ENCODE measurements around the gene TMEM131. TPM values are rescaled to one million over a fixed set of nuclear protein-coding genes. Genes with fewer than 3 reads are reported as not detected.

TMEM131 gene
- total and polyA plus RNA-seq, 10 of the 15 experiments (the other 5 are each of a cell fraction or from before 2014, with no cell fraction given) = 6.0 to 48.2 (median 23.2) TPM

DNA sequence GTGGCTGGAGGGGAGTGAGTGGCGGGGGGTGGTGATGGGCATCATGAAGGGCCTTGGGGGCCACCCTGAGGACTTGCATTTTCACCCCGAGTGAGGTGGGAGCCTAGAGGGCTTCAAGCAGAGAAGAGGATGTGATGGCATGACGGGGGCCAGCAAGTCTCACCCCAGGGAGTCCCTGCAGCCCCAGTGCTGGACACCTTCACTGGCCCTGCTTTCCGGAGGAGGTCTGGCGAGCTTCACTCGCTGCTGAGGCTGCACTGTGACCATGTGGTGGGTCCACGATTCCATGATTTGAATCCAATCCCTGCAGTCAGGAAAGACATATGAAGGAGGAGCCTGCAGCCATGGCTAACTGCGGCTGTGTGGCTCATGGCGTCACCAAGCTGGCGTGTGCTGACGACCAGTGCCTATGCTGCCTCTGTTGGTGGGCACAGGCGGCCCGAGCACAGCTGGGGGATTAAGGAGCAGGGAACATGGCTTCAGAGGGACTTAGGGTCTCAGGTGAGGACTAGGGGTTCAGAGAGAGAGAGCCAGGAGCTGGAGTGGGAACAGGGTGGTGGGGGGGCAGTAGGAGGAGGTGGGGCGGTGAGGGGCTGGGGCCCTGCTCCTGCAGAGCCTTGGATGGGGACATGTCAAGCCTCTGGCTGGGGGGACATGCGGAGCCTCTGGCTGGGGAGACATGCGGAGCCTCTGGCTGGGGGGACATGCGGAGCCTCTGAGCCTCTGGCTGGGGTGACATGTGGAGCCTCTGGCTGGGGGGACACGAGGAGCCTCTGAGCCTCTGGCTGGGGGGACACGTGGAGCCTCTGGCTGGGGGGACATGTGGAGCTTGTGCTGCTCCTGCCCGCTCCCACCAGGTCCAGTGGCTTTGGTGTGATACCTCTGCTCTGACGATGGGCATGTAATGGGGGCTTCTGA is 278.8 kb downstream of the TMEM131 start:
- no peak for ATAC-seq
- Histone ChIP-seq H3K4me3 (no peak overlapping the region), H3K36me3 (ENCODE audit: control insufficient read depth in 2 of 2, insufficient read depth in 2 of 2, low read length in 1 of 2) (no peaks in the 10 kb centered on the region), H3K4me1 (ENCODE audit: control insufficient read depth, insufficient read depth, low read length) (peaks cover 12% of the 10 kb centered on the region; the same call in 1 of the 2 replicates), H3K9ac (ENCODE audit: control insufficient read depth, insufficient read depth, low read length) (no peak overlapping the region), H2AFZ (ENCODE audit: control insufficient read depth, low read depth, low read length) (no peak overlapping the region), H3K4me2 (ENCODE audit: control insufficient read depth, insufficient read depth) (no peak overlapping the region), H3K9me3 (replicated peaks; ENCODE audit: control insufficient read depth, insufficient read depth, low read length) (no peaks in the 10 kb centered on the region), H3K79me2 (ENCODE audit: control insufficient read depth, insufficient read depth, low read length) (no peaks in the 10 kb centered on the region), H4K20me1 (ENCODE audit: control insufficient read depth, insufficient read depth) (no peaks in the 10 kb centered on the region), H3K27ac (ENCODE audit: control insufficient read depth, insufficient read depth) (no peak overlapping the region), H3K27me3 (replicated peaks in 1 of 2; ENCODE audit: control insufficient read depth in 2 of 2, insufficient read depth in 2 of 2, low read length in 1 of 2) (no peaks in the 10 kb centered on the region)
- ChIA-PET RAD21 (ENCODE audit: unreplicated experiment) (no interaction called here), CTCF (interaction anchor here (1.1 to 2.1 kb wide), 2 partner anchors 12 to 17 kb away, joined by 3 to 10 read pairs; no protein-coding TSS in a partner anchor), POLR2A (no interaction called here), SMC1A (ENCODE audit: uncharacterized antibody, unreplicated experiment) (no interaction called here)
- no peak for DNase-seq (ENCODE audit: low read depth, low spot score)
- no peak for FAIRE-seq
- BruUV-seq (replicated peaks) = no TSS peak
- in situ Hi-C loops (cut with MboI) = no loop called here
- 67% methylated on average over 21 of the region's 21 CpGs for WGBS (ENCODE audit: insufficient coverage, insufficient replicate concordance, low lambda C conversion rate, missing lambda C conversion rate)
- intact Hi-C loops (cut with micrococcal nuclease; ENCODE audit: unreplicated experiment) = no loop called here
- TF ChIP-seq SIN3A (IDR thresholded peaks at IDR 0.05; ENCODE audit: low read depth, low read length) (no peak), EZH2 (IDR thresholded peaks at IDR 0.05; ENCODE audit: borderline replicate concordance, control insufficient read depth, low read depth, low read length) (no peak), TARDBP (IDR thresholded peaks at IDR 0.05; ENCODE audit: borderline replicate concordance) (no peak), STAT3 (IDR thresholded peaks at IDR 0.05; ENCODE audit: low read depth, low read length) (no peak), EP300 (IDR thresholded peaks at IDR 0.05; ENCODE audit: borderline replicate concordance in 1 of 2, control insufficient read depth in 1 of 2, low read depth in 2 of 2, low read length in 2 of 2) (no peak), NFYB (IDR thresholded peaks at IDR 0.05; ENCODE audit: insufficient read depth, low read depth, low read length) (no peak), CREB1 (IDR thresholded peaks at IDR 0.05; ENCODE audit: low read depth) (no peak), MYC (IDR thresholded peaks at IDR 0.05; ENCODE audit: insufficient read depth, insufficient read length, insufficient replicate concordance, low read length, severe bottlenecking) (no peak), ESRRA (IDR thresholded peaks at IDR 0.05; ENCODE audit: low read length) (no peak)
- TF ChIP-seq, protein P1, sequence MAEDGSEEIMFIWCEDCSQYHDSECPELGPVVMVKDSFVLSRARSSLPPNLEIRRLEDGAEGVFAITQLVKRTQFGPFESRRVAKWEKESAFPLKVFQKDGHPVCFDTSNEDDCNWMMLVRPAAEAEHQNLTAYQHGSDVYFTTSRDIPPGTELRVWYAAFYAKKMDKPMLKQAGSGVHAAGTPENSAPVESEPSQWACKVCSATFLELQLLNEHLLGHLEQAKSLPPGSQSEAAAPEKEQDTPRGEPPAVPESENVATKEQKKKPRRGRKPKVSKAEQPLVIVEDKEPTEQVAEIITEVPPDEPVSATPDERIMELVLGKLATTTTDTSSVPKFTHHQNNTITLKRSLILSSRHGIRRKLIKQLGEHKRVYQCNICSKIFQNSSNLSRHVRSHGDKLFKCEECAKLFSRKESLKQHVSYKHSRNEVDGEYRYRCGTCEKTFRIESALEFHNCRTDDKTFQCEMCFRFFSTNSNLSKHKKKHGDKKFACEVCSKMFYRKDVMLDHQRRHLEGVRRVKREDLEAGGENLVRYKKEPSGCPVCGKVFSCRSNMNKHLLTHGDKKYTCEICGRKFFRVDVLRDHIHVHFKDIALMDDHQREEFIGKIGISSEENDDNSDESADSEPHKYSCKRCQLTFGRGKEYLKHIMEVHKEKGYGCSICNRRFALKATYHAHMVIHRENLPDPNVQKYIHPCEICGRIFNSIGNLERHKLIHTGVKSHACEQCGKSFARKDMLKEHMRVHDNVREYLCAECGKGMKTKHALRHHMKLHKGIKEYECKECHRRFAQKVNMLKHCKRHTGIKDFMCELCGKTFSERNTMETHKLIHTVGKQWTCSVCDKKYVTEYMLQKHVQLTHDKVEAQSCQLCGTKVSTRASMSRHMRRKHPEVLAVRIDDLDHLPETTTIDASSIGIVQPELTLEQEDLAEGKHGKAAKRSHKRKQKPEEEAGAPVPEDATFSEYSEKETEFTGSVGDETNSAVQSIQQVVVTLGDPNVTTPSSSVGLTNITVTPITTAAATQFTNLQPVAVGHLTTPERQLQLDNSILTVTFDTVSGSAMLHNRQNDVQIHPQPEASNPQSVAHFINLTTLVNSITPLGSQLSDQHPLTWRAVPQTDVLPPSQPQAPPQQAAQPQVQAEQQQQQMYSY (CRISPR knock-in tag; IDR thresholded peaks at IDR 0.05) = no peak
- TF ChIP-seq, protein P2, sequence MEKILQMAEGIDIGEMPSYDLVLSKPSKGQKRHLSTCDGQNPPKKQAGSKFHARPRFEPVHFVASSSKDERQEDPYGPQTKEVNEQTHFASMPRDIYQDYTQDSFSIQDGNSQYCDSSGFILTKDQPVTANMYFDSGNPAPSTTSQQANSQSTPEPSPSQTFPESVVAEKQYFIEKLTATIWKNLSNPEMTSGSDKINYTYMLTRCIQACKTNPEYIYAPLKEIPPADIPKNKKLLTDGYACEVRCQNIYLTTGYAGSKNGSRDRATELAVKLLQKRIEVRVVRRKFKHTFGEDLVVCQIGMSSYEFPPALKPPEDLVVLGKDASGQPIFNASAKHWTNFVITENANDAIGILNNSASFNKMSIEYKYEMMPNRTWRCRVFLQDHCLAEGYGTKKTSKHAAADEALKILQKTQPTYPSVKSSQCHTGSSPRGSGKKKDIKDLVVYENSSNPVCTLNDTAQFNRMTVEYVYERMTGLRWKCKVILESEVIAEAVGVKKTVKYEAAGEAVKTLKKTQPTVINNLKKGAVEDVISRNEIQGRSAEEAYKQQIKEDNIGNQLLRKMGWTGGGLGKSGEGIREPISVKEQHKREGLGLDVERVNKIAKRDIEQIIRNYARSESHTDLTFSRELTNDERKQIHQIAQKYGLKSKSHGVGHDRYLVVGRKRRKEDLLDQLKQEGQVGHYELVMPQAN (conservative IDR thresholded peaks at IDR 0.05) = no peak
- TF ChIP-seq, protein P3, sequence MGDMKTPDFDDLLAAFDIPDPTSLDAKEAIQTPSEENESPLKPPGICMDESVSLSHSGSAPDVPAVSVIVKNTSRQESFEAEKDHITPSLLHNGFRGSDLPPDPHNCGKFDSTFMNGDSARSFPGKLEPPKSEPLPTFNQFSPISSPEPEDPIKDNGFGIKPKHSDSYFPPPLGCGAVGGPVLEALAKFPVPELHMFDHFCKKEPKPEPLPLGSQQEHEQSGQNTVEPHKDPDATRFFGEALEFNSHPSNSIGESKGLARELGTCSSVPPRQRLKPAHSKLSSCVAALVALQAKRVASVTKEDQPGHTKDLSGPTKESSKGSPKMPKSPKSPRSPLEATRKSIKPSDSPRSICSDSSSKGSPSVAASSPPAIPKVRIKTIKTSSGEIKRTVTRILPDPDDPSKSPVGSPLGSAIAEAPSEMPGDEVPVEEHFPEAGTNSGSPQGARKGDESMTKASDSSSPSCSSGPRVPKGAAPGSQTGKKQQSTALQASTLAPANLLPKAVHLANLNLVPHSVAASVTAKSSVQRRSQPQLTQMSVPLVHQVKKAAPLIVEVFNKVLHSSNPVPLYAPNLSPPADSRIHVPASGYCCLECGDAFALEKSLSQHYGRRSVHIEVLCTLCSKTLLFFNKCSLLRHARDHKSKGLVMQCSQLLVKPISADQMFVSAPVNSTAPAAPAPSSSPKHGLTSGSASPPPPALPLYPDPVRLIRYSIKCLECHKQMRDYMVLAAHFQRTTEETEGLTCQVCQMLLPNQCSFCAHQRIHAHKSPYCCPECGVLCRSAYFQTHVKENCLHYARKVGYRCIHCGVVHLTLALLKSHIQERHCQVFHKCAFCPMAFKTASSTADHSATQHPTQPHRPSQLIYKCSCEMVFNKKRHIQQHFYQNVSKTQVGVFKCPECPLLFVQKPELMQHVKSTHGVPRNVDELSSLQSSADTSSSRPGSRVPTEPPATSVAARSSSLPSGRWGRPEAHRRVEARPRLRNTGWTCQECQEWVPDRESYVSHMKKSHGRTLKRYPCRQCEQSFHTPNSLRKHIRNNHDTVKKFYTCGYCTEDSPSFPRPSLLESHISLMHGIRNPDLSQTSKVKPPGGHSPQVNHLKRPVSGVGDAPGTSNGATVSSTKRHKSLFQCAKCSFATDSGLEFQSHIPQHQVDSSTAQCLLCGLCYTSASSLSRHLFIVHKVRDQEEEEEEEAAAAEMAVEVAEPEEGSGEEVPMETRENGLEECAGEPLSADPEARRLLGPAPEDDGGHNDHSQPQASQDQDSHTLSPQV (IDR thresholded peaks at IDR 0.05) = no peak

Measured in GM12878 (cell line).